Omental fat pad (tissue), 4 donors: ENCODE measurements around the gene MYOCOS. TPM values are rescaled to one million over a fixed set of nuclear protein-coding genes. Genes with fewer than 3 reads are reported as not detected.
A peak's percentile ranks its signal among the peaks of the same experiment; 100 is the strongest.
"Not testable (repeated sequence)": the region's sequence is repeated elsewhere in the genome, so short reads cannot be mapped to it uniquely, and the experiment has no call there.

Experiments used
- ATAC-seq: fragments of 150-250 bp; one replicate; pipeline ENCODE4 v1.9.1; 2016; ENCODE audit warnings: mild to moderate bottlenecking, moderate library complexity; ENCODE audit not compliant: low FRiP score
- DNase-seq: peaks from one replicate; pipeline ENCODE4 v3.0.0-alpha.2; 2019; ENCODE audit warnings: low spot score
- total RNA-seq, 4 donors: library from RNA; depleted of rRNA; stranded (reverse); fragments of >200 nt; gene quantifications; one replicate each; pipeline ENCODE4 v1.1.0, GENCODE V29; 2016
- TF ChIP-seq, protein P1 (sequence below), 3 donors: fragments of 450-650 bp; IDR thresholded peaks; one replicate each; pipeline ENCODE4 v1.5.1; 2016 to 2017; ENCODE audit warnings: antibody characterized with exemption in 3 of 3, mild to moderate bottlenecking in 3 of 3, moderate library complexity in 2 of 3

The MYOCOS gene
- total RNA-seq, 4 donors from 2014 or later, result not detected

DNA sequence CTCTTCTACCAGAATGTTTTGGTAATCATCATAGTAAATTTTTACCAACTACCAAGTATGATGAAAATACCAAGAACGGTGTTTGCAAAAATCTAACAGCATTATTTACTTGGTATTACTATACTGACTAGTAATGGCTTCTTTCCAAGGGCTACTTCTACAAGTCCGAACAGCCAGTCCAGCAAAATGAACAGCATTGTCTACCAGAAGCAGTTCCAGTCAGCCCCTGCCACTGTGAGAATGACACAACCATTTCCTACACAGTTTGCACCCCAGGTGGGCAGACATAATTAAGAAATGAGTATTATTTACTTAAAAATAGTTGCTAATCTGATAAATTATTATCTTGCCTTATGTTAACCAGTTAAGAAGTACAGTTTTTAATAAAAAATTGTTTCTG is 33.8 kb upstream of the MYOCOS start:
- no peak for DNase-seq
- TF ChIP-seq, protein P1, sequence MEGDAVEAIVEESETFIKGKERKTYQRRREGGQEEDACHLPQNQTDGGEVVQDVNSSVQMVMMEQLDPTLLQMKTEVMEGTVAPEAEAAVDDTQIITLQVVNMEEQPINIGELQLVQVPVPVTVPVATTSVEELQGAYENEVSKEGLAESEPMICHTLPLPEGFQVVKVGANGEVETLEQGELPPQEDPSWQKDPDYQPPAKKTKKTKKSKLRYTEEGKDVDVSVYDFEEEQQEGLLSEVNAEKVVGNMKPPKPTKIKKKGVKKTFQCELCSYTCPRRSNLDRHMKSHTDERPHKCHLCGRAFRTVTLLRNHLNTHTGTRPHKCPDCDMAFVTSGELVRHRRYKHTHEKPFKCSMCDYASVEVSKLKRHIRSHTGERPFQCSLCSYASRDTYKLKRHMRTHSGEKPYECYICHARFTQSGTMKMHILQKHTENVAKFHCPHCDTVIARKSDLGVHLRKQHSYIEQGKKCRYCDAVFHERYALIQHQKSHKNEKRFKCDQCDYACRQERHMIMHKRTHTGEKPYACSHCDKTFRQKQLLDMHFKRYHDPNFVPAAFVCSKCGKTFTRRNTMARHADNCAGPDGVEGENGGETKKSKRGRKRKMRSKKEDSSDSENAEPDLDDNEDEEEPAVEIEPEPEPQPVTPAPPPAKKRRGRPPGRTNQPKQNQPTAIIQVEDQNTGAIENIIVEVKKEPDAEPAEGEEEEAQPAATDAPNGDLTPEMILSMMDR (IDR thresholded peaks at IDR 0.05), result no peak
- ATAC-seq, result no peak

DNA sequence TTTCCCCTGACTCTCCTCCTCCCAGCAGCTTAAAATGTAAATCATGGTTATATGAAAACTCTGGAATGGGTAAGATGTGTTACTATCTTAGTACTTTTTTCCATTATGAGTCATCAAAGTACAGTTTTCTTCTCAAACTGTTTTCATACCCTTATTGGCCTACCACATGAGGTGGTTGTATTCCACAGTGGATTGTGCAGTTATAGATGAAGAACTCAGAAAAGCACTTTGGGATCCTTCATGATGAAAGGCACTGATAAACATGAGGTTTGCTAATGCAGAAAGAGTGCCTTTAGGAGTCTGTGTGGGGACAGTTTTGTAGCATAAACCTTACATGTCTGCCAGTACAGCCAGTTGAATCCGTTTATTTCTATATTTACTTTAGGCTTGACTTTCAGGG is 32.0 kb upstream of the MYOCOS start:
- peak; percentile 17 for ATAC-seq
- TF ChIP-seq, protein P1 (IDR thresholded peaks at IDR 0.05), result no peak

DNA sequence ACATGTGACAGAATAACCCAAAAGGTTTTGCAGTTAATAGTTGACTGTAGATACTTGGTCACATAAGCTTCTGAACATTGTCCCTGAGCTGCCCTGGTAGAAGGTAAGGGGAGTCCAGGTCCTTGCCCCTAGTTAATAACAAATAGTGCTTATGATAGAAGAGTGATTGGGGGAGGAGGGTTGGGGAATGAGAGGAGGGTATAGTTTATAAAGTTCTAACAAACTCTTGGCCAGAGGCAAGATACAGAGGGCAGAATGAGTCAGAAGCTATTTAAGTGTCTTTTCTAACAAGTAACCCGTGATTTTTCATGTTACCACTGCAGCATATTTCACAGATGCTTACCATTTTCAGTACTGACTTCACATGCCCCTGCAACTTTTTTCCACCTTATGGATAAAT is 26.7 kb upstream of the MYOCOS start:
- TF ChIP-seq, protein P1 (IDR thresholded peaks at IDR 0.05), result no peak

More for the DNA sequence above, 32.0 kb upstream of the MYOCOS start:
- no peak for DNase-seq

DNA sequence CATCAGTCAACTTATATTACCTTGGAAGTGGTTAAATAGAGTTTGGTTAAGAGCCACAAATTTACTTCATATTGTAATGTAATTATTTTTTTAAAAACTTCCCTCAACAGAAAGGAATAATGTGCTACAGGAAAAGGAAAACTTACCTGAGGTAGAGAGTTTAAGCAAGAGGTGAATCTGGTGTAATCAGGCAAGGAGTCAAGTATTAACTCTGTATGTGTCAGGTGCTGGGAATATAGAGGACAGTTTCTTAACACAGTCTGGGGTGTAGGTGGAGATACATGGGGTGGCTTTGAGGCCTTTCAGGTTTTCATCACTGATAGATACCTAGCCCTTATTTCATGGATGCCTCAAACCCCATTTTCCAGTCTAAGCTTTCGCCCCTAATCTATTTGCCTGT is 25.9 kb upstream of the MYOCOS start:
- DNase-seq (no peak), ATAC-seq (no peak)
- TF ChIP-seq, protein P1 (IDR thresholded peaks at IDR 0.05), result no peak

More for the DNA sequence above, 26.7 kb upstream of the MYOCOS start:
- ATAC-seq (peak; percentile 19), DNase-seq (no peak)

DNA sequence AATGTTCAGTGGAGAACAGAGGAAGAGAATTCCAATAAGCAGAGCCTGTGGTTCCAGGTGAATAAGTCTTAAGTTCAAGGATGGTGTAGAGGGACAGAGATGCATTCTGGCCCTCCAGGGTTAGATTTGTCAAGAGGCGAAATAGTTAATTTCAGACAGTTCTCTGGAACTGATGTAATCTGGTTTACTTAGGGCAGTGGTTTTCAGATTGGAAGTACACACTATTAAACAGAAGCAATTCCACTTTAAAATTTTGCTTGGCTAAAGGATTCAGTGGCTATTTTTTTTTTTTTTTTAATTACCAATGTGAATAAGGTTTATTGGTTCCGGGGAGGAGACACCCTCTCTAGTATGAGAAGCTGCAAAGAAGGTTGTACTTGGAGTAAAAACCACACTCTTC is 25.3 kb upstream of the MYOCOS start:
- no peak for ATAC-seq
- TF ChIP-seq, protein P1 (IDR thresholded peaks at IDR 0.05), result no peak
- no peak for DNase-seq

DNA sequence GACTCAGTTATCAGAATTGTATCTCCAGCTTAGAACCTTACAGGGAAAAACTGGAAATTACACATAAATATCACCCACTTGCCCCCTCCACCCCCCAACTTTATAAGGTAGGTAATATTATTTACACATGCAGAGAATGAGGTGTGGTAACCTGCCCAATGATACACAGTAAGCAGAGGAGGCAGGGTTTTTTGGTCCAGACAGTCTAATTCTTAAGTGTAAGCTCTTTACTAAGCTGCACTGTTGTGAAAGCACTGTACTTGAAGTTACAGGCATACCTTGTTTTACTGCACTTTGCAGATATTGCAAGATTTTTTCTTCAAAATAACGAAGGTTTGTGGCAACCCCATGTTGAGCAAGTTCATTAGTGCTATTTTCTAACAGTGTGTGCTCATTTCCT is 24.8 kb upstream of the MYOCOS start:
- no peak for ATAC-seq
- TF ChIP-seq, protein P1 (IDR thresholded peaks at IDR 0.05), result no peak
- no peak for DNase-seq

DNA sequence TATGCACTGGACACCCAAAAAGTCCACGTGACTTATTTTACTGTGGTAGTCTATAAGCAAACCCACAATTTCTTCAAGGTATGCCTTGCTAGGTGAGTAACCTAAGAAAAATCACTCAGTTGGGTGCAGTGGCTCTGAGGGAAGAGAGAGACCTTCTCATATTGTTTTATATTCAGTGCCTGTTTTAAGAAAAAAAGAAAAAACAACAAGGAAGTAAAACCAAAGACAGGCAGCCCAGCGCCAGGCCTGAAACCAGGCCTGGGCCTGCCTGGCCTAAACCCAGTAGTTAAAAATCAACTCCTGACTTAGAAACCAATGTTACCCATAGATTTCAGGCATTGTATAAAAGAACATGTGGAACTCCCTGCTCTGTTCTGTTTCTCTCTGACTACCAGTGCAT is 21.7 kb upstream of the MYOCOS start:
- not testable (repeated sequence) for DNase-seq, ATAC-seq

DNA sequence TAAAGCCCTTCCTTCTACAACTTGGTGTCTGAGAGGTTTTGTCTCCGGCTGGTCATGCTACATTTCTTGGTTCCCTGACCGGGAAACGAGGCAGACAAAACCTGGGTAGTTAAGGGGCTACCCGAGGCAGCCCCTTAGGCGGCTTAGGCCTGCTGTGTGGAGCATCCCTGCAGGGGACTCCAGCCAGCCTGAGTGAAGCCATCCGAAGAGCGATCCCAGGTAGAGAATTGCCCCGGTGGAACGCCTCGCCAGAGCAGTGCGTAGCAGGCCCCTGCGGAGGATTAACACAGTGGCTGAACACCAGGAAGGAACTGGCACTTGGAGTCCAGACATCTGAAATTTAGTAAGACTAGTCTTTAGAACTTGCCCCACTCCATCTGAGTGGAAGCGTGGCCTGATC is 21.2 kb upstream of the MYOCOS start:
- TF ChIP-seq, protein P1 (IDR thresholded peaks at IDR 0.05), result no peak
- no peak for DNase-seq
- no peak for ATAC-seq

DNA sequence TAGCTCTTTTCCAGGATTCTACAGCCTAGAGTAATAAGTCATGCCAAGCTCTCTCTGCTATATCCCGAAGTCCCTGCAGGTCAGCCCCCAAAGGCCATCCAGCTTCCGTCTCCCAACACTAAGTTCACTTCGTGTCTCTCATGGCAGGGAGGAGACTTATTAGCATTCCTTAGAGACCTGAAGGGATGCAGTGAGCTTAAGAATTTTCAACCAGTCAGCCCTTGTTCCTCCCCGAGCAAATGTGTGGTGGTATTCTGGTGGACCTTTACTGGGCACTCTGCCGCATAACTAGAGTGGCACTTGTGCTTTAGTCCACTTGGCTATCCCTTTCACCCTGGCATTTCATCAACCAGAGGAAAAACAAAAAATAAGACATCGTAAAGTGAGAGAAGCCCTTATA is 19.0 kb upstream of the MYOCOS start:
- not testable (repeated sequence) for ATAC-seq, DNase-seq
